NCI-H2029 (cell line): ENCODE data around the gene CYP2R1.

Experiments
- DNase-seq: peaks from one replicate; lab custom pipeline; 2025; lab: John Stamatoyannopoulos, UW

The CYP2R1 gene

GRCh38 chr11:14892036-14892556 lies at the start of gene CYP2R1:
Gene CYP2R1 (minus strand): TSS chr11:14892231. CDS start chr11:14892205, 26 bp downstream.
- peak; percentile 94 for DNase-seq

- no peak for DNase-seq
These were observed 46.9 kb upstream of the CYP2R1 start for GRCh38 chr11:14938936-14939335.

- no peak for DNase-seq
These were observed 42.8 kb upstream of the CYP2R1 start for GRCh38 chr11:14934641-14935351.

GRCh38 chr11:14932447-14932846 lies 40.4 kb upstream of the CYP2R1 start:
- DNase-seq = no peak

- DNase-seq = no peak
These were observed 38.3 kb upstream of the CYP2R1 start for GRCh38 chr11:14930369-14930768.

- DNase-seq = no peak
These were observed 35.1 kb upstream of the CYP2R1 start for GRCh38 chr11:14927146-14927545.

- no peak for DNase-seq
These were observed 32.3 kb upstream of the CYP2R1 start for GRCh38 chr11:14924318-14924717.

GRCh38 chr11:14916403-14916802 lies 24.4 kb upstream of the CYP2R1 start:
- no peak for DNase-seq

GRCh38 chr11:14914536-14914935 lies 22.5 kb upstream of the CYP2R1 start:
- no peak for DNase-seq

GRCh38 chr11:14908214-14908880 lies 16.3 kb upstream of the CYP2R1 start:
- DNase-seq = peak; percentile 61

GRCh38 chr11:14907411-14908213 lies 15.6 kb upstream of the CYP2R1 start:
- peak; percentile 70 for DNase-seq

- no peak for DNase-seq
These were observed 15.0 kb upstream of the CYP2R1 start for GRCh38 chr11:14906993-14907392.

GRCh38 chr11:14906578-14906977 lies 14.5 kb upstream of the CYP2R1 start:
- DNase-seq = no peak

- DNase-seq = no peak
These were observed 13.3 kb upstream of the CYP2R1 start for GRCh38 chr11:14905104-14906033.

GRCh38 chr11:14904745-14905103 lies 12.7 kb upstream of the CYP2R1 start:
- DNase-seq = no peak

- no peak for DNase-seq
These were observed 10.8 kb upstream of the CYP2R1 start for GRCh38 chr11:14902650-14903350.

GRCh38 chr11:14898906-14899305 lies 6.9 kb upstream of the CYP2R1 start:
- no peak for DNase-seq

- no peak for DNase-seq
These were observed 6.3 kb upstream of the CYP2R1 start for GRCh38 chr11:14898355-14898754.

- no peak for DNase-seq
These were observed 2.9 kb upstream of the CYP2R1 start for GRCh38 chr11:14894657-14895598.

- DNase-seq = no peak
These were observed 546 bp upstream of the CYP2R1 start for GRCh38 chr11:14892577-14892976.
